ENCODE results near the gene MARS1. TPM values are rescaled to one million over a fixed set of nuclear protein-coding genes. Genes with fewer than 3 reads are reported as not detected.

MARS1 gene
- total RNA-seq, 1 donor from 2014 or later: 350 TPM

- Mint-ChIP-seq H3K9me3 (ENCODE audit: low read depth) (no peaks in the 10 kb centered on the region), H3K27ac (ENCODE audit: unreplicated experiment) (no peak overlapping the region), H3K4me3 (ENCODE audit: unreplicated experiment) (no peak overlapping the region), H3K36me3 (ENCODE audit: low read depth) (no peaks in the 10 kb centered on the region), H3K4me1 (ENCODE audit: low read depth) (peaks cover 19% of the 10 kb centered on the region), H3K27me3 (ENCODE audit: low read depth) (peaks cover 30% of the 10 kb centered on the region)
- no peak for TF ChIP-seq CTCF (IDR thresholded peaks at IDR 0.05)
- peak; percentile 39 for DNase-seq (ENCODE audit: low spot score)
Observed at GRCh38 chr12:57474430-57474829, 13.4 kb upstream of the MARS1 start.

GRCh38 chr12:57474862-57475261 is 13.0 kb upstream of the MARS1 start:
- TF ChIP-seq CTCF (IDR thresholded peaks at IDR 0.05): no peak
- Mint-ChIP-seq H3K27me3 (ENCODE audit: low read depth) (peaks cover 30% of the 10 kb centered on the region), H3K4me1 (ENCODE audit: low read depth) (peaks cover 21% of the 10 kb centered on the region), H3K4me3 (ENCODE audit: unreplicated experiment) (no peak overlapping the region), H3K27ac (ENCODE audit: unreplicated experiment) (no peak overlapping the region), H3K9me3 (ENCODE audit: low read depth) (no peaks in the 10 kb centered on the region), H3K36me3 (ENCODE audit: low read depth) (no peaks in the 10 kb centered on the region)
- DNase-seq (ENCODE audit: low spot score): peak; percentile 39

DNA sequence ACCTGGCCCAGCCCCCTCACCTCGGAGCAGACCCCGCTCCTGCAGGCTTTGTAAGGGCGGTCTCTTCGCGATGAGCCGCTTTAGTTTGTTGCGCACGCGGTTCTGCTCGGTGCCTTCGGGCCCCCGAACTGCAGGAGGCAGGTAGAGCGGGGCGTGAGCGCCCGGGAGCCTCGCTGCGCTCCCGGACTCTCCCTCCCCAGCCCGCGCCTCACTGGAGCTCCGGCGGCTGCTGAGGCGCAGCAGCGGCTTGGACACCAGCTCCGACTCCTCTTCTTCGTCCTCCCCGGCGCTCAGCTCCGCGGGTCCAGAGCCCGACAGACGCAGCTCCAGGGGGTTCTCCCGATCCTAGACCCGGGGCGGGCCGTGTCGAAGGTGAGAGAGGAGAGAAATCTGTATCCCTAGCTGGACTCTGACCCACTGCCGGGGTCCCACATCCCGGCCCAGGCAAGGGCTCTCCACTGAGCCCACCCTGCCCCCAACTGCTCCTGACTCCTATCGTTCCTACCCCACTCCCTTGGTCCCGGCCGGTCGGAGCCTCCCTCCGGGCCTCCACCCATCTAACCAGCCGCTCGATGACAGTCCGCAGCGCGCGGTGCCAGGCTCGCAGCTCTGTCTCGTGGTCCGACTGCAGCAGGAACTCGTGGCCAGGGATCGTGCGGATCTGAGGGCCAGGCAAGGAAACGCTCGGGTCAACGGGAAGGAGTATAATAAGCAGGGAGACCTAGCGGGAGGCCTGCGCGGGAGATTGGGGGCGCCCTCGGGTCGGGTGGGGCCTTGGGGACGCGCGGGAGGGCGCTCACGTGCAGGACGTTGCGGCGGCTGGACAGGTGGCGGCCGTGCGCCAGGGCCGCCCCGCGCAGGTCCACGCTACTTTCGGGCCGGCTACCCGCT is 12.4 kb upstream of the MARS1 start:
- peaks cover 21% of the 10 kb centered on the region for H3K4me1 Mint-ChIP-seq (ENCODE audit: low read depth)
- DNase-seq (ENCODE audit: low spot score): peak; percentile 85
- H3K27me3 Mint-ChIP-seq (ENCODE audit: low read depth): peaks cover 30% of the 10 kb centered on the region
- H3K36me3 Mint-ChIP-seq (ENCODE audit: low read depth): no peaks in the 10 kb centered on the region
- no peaks in the 10 kb centered on the region for H3K9me3 Mint-ChIP-seq (ENCODE audit: low read depth)
- no peak for TF ChIP-seq CTCF (IDR thresholded peaks at IDR 0.05)
- H3K27ac Mint-ChIP-seq (ENCODE audit: unreplicated experiment): no peak overlapping the region
- H3K4me3 Mint-ChIP-seq (ENCODE audit: unreplicated experiment): peak overlapping the region; percentile 72

GRCh38 chr12:57476162-57476992 is 11.5 kb upstream of the MARS1 start:
- H3K27ac Mint-ChIP-seq (ENCODE audit: unreplicated experiment): no peak overlapping the region
- H3K4me3 Mint-ChIP-seq (ENCODE audit: unreplicated experiment): peak overlapping the region; percentile 72
- peak; percentile 75 for DNase-seq (ENCODE audit: low spot score)
- H3K36me3 Mint-ChIP-seq (ENCODE audit: low read depth): no peaks in the 10 kb centered on the region
- H3K9me3 Mint-ChIP-seq (ENCODE audit: low read depth): no peaks in the 10 kb centered on the region
- TF ChIP-seq CTCF (IDR thresholded peaks at IDR 0.05): peak; percentile 45
- peaks cover 21% of the 10 kb centered on the region for H3K4me1 Mint-ChIP-seq (ENCODE audit: low read depth)
- peaks cover 30% of the 10 kb centered on the region for H3K27me3 Mint-ChIP-seq (ENCODE audit: low read depth)

DNA sequence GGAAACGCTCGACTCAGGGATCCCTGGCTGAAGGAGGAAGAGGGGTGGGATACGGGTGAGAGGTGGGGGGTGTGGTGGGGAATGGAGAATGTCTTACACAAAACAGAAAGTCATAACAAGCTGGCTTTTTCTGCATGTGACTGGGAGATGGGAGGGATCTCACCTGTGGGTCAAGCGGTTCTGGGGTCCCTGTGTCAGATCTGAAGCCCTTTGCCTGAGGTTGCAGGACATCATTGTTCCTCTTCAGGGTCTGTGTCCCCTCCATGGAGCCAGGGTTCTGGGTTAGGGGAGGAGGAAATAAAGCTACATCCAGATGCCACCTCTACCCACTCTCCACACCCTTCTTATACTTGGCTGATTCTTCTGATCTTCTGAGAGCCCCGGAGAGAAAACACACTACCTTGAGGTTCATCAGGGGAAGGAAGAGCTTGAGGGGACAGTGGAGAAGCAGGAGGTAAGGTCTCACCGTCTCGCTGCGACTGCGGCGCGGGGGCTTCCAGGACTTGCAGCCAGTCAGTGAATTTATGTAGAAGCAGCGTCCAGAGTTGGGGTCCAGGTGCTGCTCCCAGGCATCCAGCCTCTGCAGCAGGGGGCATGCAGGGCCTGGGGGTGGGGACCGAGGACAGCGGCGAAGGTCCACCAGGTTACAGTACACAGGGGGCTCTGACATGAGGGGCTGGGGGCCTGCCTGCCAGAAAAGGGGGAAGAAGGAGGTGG is 10.7 kb upstream of the MARS1 start:
- peaks cover 21% of the 10 kb centered on the region for H3K4me1 Mint-ChIP-seq (ENCODE audit: low read depth)
- peaks cover 30% of the 10 kb centered on the region for H3K27me3 Mint-ChIP-seq (ENCODE audit: low read depth)
- H3K36me3 Mint-ChIP-seq (ENCODE audit: low read depth): no peaks in the 10 kb centered on the region

More for the DNA sequence above, 10.7 kb upstream of the MARS1 start:
- H3K27ac Mint-ChIP-seq (ENCODE audit: unreplicated experiment): no peak overlapping the region
- H3K4me3 Mint-ChIP-seq (ENCODE audit: unreplicated experiment): no peak overlapping the region
- H3K9me3 Mint-ChIP-seq (ENCODE audit: low read depth): no peaks in the 10 kb centered on the region
- DNase-seq (ENCODE audit: low spot score): peak; percentile 78
- no peak for TF ChIP-seq CTCF (IDR thresholded peaks at IDR 0.05)

Data from chondrocyte (in vitro differentiated cells).